ENCODE data around the gene NKAIN4. TPM values are rescaled to one million over a fixed set of nuclear protein-coding genes. Genes with fewer than 3 reads are reported as not detected.
"Not testable (repeated sequence)": the region's sequence is repeated elsewhere in the genome, so short reads cannot be mapped to it uniquely, and the experiment has no call there.

Gene NKAIN4
- total RNA-seq, 2 experiments from 2014 or later, result not detected

DNA sequence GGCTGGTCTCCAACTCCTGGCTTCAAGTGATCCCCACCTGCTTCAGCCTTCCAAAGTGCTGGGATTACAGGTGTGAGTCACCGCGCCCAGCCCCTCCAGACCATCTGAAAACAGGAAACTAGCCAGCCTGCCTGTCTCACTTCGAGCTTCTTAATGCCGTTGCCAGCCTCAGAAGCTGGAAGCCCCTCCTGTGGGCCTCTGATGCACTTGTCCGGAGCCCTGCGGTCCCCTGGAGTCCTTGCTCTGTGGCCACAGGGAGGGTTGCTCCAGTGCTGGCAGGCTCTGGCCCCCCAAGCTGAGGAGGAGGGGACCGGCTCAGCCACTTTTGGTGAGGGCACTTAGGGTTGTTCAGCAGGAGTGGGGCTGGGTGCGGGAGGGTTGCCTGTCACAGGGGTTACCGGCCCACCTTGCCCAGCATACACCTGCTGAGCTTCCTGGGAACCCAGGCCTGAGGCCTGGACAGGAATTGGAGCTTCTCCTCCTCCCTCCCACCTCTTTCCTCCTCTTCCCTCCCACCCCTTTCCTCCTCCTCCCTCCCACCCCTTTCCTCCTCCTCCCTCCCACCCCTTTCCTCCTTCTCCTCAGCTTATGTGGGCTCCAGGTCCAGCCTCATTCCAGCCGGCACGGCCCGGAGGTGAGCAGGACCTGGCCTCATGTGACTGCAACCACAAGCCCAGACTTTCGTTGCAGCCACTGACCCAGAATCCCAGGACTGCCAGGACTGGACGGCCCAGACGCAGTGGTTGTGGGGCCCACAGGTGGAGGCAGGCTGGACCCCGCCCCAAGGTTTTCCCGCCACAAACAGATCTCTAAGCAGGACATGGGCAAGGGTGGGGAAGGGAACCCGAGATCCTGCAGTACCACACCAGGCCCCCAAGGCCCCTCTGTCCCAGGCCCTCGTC lies 28.0 kb downstream of the NKAIN4 start:
- Mint-ChIP-seq H3K9me3 (ENCODE audit: insufficient read depth) (no peaks in the 10 kb centered on the region), H3K36me3 (ENCODE audit: low read depth) (no peaks in the 10 kb centered on the region), H3K27me3 (ENCODE audit: low read depth) (peaks cover 23% of the 10 kb centered on the region), H3K4me1 (ENCODE audit: low read depth) (no peaks in the 10 kb centered on the region), H3K27ac (no peak overlapping the region), H3K4me3 (no peak overlapping the region)
- ChIA-PET POLR2A (no interaction called here), CTCF (interaction anchor here (4.0 kb wide), 1 partner anchor 7 kb away, joined by 61 read pairs; the partner anchor contains the start of gene BIRC7)
- no peak for DNase-seq
- ATAC-seq, result no peak

DNA sequence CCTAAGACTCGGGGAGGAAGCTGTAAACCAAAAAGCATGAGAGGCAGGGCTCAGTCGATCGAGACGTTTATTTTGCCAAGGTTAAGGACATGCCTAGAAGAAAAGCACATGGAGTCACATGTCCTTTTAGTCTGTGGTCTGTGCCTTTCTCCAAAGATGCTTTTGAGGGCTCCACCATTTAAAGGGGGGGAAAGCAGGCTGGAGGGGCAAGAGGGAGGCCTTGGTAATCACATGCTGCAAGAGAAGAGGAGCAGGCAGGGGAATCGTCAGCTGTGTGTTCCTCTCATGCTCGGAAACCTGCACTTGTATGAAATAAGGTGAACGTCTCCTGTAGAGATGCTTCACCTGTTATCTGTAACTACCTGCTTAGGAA lies 29.2 kb downstream of the NKAIN4 start:
- H3K4me3 Mint-ChIP-seq, result no peak overlapping the region
- ATAC-seq (no peak), DNase-seq (no peak)
- no peaks in the 10 kb centered on the region for H3K9me3 Mint-ChIP-seq (ENCODE audit: insufficient read depth)
- H3K27me3 Mint-ChIP-seq (ENCODE audit: low read depth), result peaks cover 15% of the 10 kb centered on the region
- H3K4me1 Mint-ChIP-seq (ENCODE audit: low read depth), result no peaks in the 10 kb centered on the region
- no peak overlapping the region for H3K27ac Mint-ChIP-seq
- POLR2A ChIA-PET, result interaction anchor here (0.6 kb wide), 2 partner anchors 9 to 29 kb away, joined by 4 to 5 read pairs; partner anchors contain the start of gene YTHDF1
- CTCF ChIA-PET, result interaction anchor here (2.8 to 4.0 kb wide), 3 partner anchors 9 to 156 kb away, joined by 25 to 61 read pairs (median 48); partner anchors contain the start of genes BIRC7 and YTHDF1
- no peaks in the 10 kb centered on the region for H3K36me3 Mint-ChIP-seq (ENCODE audit: low read depth)

DNA sequence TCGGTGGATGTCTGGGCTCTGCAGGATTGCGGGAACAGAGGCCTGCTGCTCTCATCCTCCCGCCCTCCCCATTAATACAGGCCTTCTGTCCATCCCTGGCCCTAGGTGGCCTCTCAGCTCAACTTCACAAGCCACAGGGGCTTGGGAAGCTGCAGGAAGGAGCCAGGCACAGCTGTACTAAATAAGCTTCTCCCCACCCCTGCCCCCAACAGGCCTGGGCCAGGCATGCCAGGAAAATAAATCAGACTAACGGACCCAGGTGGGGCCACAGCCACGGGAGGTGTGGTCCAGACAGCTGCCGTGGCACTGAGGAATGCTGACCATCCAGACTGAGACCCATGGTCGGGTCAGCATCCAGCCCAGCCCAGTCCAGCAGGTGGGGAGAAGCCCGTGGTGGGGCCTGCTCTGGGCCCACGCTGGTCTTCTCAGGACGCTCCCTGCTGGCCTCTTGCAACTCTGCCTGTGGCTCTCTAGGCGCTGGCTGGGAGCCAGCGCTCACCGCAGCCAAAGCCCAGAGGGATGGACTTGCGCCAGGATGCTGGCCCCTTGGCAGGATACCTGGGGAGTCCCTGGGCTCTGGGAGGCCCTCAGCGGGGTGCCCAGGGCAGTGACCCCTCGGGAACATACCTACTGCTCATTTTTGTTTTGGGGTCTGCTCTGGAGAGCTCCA lies 29.7 kb downstream of the NKAIN4 start:
- no peak overlapping the region for H3K4me3 Mint-ChIP-seq
- no peaks in the 10 kb centered on the region for H3K4me1 Mint-ChIP-seq (ENCODE audit: low read depth)
- H3K9me3 Mint-ChIP-seq (ENCODE audit: insufficient read depth), result no peaks in the 10 kb centered on the region
- no peaks in the 10 kb centered on the region for H3K36me3 Mint-ChIP-seq (ENCODE audit: low read depth)
- ChIA-PET CTCF (interaction anchor here (0.8 to 4.0 kb wide), 16 partner anchors 9 to 393 kb away, joined by 3 to 61 read pairs (median 6); partner anchors contain the start of genes ARFGAP1, BIRC7 and YTHDF1), POLR2A (interaction anchor here (0.6 kb wide), 2 partner anchors 9 to 29 kb away, joined by 4 to 5 read pairs; partner anchors contain the start of gene YTHDF1)
- H3K27me3 Mint-ChIP-seq (ENCODE audit: low read depth), result peaks cover 11% of the 10 kb centered on the region
- DNase-seq, result no peak
- H3K27ac Mint-ChIP-seq, result no peak overlapping the region
- ATAC-seq, result no peak

DNA sequence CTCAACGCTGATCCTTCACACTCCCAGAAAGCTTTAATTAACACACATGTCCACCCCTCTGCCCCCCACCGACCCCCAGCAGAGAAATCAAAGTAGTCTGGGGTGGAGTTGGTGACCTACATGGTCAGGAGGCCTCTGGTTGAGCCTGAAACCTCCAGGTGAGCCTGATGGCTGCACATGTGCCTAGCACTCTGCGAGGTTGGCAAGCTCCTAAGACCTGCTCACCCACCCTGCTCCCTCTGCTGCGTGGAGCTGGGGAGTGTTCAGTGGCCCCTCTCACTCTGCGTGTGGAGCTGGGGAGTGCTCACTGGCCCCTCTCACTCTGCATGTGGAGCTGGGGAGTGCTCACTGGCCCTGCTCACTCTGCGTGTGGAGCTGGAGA lies 30.4 kb downstream of the NKAIN4 start:
- H3K27me3 Mint-ChIP-seq (ENCODE audit: low read depth), result peaks cover 4% of the 10 kb centered on the region
- CTCF ChIA-PET, result interaction anchor here (0.7 to 4.0 kb wide), 31 partner anchors 10 to 853 kb away, joined by 3 to 61 read pairs (median 4); partner anchors contain the start of genes ARFGAP1, BIRC7 and YTHDF1
- no peaks in the 10 kb centered on the region for H3K36me3 Mint-ChIP-seq (ENCODE audit: low read depth)
- H3K9me3 Mint-ChIP-seq (ENCODE audit: insufficient read depth), result no peaks in the 10 kb centered on the region
- H3K27ac Mint-ChIP-seq, result no peak overlapping the region
- H3K4me1 Mint-ChIP-seq (ENCODE audit: low read depth), result no peaks in the 10 kb centered on the region
- H3K4me3 Mint-ChIP-seq, result no peak overlapping the region
- POLR2A ChIA-PET, result no interaction called here
- DNase-seq, result no peak
- ATAC-seq, result no peak

DNA sequence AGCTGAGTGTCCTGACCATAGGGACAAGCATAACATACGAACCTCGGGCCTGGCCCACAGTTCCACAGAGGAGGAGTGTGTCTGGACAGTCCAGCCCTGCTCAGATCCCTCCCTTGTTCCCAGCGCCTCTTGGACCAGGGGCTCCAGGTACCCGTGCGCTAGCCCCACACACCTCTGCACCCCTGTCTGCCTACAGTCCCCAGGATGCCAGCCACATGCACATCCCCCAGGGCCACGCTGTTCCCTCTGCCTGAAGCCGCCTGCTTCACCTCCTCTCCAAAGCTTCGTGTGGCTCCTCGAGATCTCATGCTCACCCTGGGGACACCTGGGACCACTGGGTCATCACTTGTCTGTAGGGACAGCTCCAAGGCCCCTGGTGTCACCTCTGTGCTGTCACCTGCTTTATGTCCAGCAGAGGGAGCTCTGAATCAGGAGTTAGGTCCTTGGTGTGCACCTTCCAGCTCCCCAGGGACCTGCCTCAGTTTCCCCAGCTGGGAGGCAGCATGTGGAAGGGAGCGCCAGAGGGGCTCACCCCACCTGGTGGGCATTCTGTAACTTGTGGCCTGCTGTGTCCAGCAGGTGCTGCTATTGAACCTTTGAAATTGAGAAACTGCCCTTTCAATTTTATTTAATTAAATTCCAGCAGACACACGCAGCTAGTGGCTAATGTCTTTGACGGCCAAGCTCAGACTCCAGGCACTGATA lies 31.0 kb downstream of the NKAIN4 start:
- Mint-ChIP-seq H3K27ac (no peak overlapping the region), H3K9me3 (ENCODE audit: insufficient read depth) (no peaks in the 10 kb centered on the region), H3K4me3 (no peak overlapping the region), H3K36me3 (ENCODE audit: low read depth) (no peaks in the 10 kb centered on the region), H3K4me1 (ENCODE audit: low read depth) (no peaks in the 10 kb centered on the region), H3K27me3 (ENCODE audit: low read depth) (peaks cover 4% of the 10 kb centered on the region)
- ChIA-PET POLR2A (no interaction called here), CTCF (interaction anchor here (0.6 to 4.0 kb wide), 33 partner anchors 10 to 854 kb away, joined by 3 to 61 read pairs (median 4); partner anchors contain the start of genes ARFGAP1, BIRC7, NKAIN4 and YTHDF1)
- DNase-seq (peak; percentile 67), ATAC-seq (peak; percentile 75)

DNA sequence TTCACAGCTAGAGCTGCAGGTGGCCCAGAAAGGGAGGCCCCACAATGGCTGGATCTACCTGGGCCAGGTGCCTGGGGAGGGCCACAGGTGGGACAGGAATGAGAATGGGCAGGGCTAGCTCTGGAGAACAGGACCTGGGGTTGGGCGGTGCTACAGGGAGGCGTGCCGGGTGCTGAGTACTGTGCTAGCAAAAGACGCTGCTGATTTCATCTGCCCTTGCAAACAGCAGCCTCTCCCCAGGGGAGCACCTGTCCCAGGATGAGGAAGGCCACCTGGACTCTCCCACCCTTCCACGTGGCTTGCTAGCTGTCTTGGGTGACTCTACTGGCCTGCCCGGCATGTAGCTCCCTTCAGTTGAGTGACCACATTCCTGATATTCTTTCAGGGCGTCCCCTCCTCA lies 31.7 kb downstream of the NKAIN4 start:
- ATAC-seq (no peak), DNase-seq (no peak)
- H3K4me1 Mint-ChIP-seq (ENCODE audit: low read depth), result no peaks in the 10 kb centered on the region
- ChIA-PET POLR2A (no interaction called here), CTCF (interaction anchor here (0.7 to 4.0 kb wide), 14 partner anchors 10 to 159 kb away, joined by 3 to 61 read pairs (median 10); partner anchors contain the start of genes BIRC7, NKAIN4 and YTHDF1)
- peaks cover 4% of the 10 kb centered on the region for H3K27me3 Mint-ChIP-seq (ENCODE audit: low read depth)
- no peaks in the 10 kb centered on the region for H3K9me3 Mint-ChIP-seq (ENCODE audit: insufficient read depth)
- no peaks in the 10 kb centered on the region for H3K36me3 Mint-ChIP-seq (ENCODE audit: low read depth)
- no peak overlapping the region for H3K27ac Mint-ChIP-seq
- no peak overlapping the region for H3K4me3 Mint-ChIP-seq

DNA sequence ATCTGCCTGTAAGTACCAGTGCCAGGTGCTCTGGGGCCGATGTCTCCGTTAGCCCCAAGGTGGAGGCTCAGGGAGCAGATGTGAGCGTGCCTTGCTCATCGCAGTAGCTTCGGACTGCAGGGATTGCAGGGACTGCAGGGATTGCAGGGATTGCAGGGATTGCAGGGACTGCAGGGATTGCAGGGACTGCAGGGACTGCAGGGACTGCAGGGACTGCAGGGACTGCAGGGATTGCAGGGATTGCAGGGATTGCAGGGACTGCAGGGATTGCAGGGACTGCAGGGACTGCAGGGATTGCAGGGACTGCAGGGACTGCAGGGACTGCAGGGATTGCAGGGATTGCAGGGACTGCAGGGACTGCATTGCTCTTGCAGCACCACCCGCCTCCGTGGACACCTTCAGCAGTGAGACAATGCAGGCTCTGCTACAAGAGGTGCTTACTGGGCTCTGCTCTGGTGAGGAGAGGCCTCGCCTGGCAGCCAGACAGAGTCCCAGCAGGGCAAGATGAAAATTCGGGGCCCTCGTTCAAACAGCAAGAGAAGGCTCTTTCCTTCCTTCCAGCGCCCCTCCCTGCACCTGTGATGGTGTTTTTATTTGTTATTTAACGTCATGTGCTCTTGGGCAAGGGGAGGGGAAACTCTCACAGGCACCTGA lies 32.7 kb downstream of the NKAIN4 start:
- H3K4me1 Mint-ChIP-seq (ENCODE audit: low read depth); H3K36me3 Mint-ChIP-seq (ENCODE audit: low read depth); H3K9me3 Mint-ChIP-seq (ENCODE audit: insufficient read depth); H3K4me3 Mint-ChIP-seq; H3K27me3 Mint-ChIP-seq (ENCODE audit: low read depth); ATAC-seq; POLR2A ChIA-PET; DNase-seq; H3K27ac Mint-ChIP-seq: not testable (repeated sequence)
- CTCF ChIA-PET, result interaction anchor here (1.4 kb wide), 1 partner anchor 11 kb away, joined by 3 read pairs; no protein-coding TSS in a partner anchor

DNA sequence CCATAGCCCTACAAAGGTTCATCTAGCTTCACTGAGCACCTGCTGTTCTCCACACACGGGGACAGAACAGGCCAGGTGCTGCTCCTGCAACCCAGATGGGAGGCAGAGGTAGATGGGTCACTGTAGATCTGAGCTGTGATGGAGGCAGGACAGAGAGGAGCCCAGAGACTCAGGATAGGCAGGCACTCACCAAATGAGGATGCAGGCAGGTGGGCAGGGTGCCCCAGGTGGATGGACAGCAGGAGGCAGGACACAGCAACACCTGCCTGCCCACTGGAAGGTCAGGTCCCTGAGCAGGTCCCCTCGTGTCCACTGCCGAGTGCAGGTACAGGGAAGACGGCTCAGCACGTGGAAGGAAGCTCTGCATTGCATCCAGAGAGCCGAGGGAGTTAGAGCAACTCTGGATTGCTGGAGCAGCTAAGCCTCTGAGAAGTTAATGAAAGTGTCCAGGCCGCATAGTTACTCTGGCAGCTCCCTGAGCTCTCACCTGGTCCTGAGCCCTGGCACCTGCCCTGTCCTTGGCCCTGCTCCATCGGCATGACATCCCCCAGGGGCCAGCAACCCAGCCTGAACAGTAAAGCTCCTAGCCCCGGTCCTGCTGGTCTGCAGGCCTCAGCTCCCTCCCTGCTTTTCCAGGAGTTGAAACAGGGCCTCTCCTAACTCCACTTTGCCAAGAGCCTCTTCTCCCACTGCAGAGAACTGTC lies 33.4 kb downstream of the NKAIN4 start:
- ATAC-seq (no peak), DNase-seq (no peak)
- Mint-ChIP-seq H3K36me3 (ENCODE audit: low read depth) (no peaks in the 10 kb centered on the region), H3K9me3 (ENCODE audit: insufficient read depth) (no peaks in the 10 kb centered on the region), H3K4me1 (ENCODE audit: low read depth) (peaks cover 9% of the 10 kb centered on the region), H3K27ac (no peak overlapping the region), H3K4me3 (no peak overlapping the region), H3K27me3 (ENCODE audit: low read depth) (peaks cover 4% of the 10 kb centered on the region)
- ChIA-PET CTCF (interaction anchor here (1.1 to 1.4 kb wide), 2 partner anchors 12 to 355 kb away, joined by 3 read pairs; no protein-coding TSS in a partner anchor), POLR2A (no interaction called here)

DNA sequence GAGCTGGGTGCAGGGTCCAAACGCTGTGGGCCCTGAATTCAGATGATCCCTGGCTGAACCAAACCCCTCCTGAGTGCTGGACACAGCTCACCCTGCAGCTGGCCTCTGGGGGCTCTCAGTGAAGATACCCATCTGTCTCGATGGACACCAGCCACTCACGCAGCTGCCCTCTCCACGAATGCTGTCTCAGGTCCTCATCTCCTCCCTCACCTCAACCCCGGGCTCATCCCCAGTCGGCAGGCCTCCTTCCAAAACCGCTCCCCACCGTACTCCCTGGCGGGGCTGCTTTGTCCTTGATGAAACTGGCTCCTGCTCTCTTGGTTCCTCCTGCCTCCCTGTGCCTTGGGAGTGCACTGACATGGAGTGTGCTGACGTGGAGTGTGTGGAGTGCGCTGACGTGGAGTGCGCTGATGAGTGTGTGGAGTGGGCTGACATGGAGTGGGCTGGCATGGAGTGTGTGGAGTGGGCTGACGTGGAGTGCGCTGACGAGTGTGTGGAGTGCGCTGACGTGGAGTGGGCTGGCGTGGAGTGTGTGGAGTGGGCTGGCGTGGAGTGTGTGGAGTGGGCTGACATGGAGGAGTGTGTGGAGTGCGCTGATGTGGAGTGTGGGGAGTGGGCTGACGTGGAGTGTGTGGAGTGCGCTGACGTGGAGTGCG lies 34.3 kb downstream of the NKAIN4 start:
- DNase-seq, result no peak
- peaks cover 4% of the 10 kb centered on the region for H3K27me3 Mint-ChIP-seq (ENCODE audit: low read depth)
- peaks cover 12% of the 10 kb centered on the region for H3K4me1 Mint-ChIP-seq (ENCODE audit: low read depth)
- peaks cover 5% of the 10 kb centered on the region for H3K36me3 Mint-ChIP-seq (ENCODE audit: low read depth)
- ChIA-PET CTCF (interaction anchor here (1.1 to 1.4 kb wide), 2 partner anchors 13 to 354 kb away, joined by 3 read pairs; no protein-coding TSS in a partner anchor), POLR2A (no interaction called here)
- no peaks in the 10 kb centered on the region for H3K9me3 Mint-ChIP-seq (ENCODE audit: insufficient read depth)
- no peak overlapping the region for H3K4me3 Mint-ChIP-seq
- no peak overlapping the region for H3K27ac Mint-ChIP-seq
- no peak for ATAC-seq

DNA sequence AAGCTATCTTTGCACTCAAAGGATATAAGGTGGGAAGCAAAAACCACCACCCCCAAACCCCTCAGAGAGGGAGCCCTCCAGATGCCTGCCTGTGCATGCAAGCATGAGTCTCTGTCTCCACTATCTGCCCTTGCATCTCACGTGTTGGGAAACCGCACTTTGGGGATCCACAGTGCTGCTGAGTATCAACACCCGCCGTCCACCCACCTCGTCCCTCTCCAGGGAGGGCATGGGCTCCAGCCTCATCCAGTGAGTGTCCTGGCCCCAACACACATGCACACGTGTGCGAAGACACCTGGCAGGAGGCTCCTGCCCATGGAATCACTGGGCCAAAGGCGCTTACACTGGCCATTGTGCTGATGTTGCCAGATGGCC lies 34.8 kb downstream of the NKAIN4 start:
- H3K27me3 Mint-ChIP-seq (ENCODE audit: low read depth), result peaks cover 4% of the 10 kb centered on the region
- H3K4me3 Mint-ChIP-seq, result no peak overlapping the region
- H3K9me3 Mint-ChIP-seq (ENCODE audit: insufficient read depth), result no peaks in the 10 kb centered on the region
- ChIA-PET CTCF (interaction anchor here (0.6 kb wide), 1 partner anchor 19 kb away, joined by 3 read pairs; no protein-coding TSS in a partner anchor), POLR2A (no interaction called here)
- ATAC-seq (no peak), DNase-seq (no peak)
- H3K27ac Mint-ChIP-seq, result no peak overlapping the region
- peaks cover 10% of the 10 kb centered on the region for H3K36me3 Mint-ChIP-seq (ENCODE audit: low read depth)
- peaks cover 17% of the 10 kb centered on the region for H3K4me1 Mint-ChIP-seq (ENCODE audit: low read depth)
